Panc1 (cell line): ENCODE measurements around the gene ADPRHL1. TPM values are rescaled to one million over a fixed set of nuclear protein-coding genes. Genes with fewer than 3 reads are reported as not detected.
A peak's percentile ranks its signal among the peaks of the same experiment; 100 is the strongest.

Experiments used
- ATAC-seq: fragments of 200-7000 bp; cut with Tn5 transposase; 2 replicates; pipeline ENCODE4 v1.9.1; 2020; ENCODE audit warnings: mild to moderate bottlenecking, moderate library complexity
- Bru-seq: library from RNA; stranded (reverse); fragments of 400-500 nt; gene quantifications from one replicate; lab custom pipeline; 2021; lab: Mats Ljungman, UMichigan
- BruChase-seq, 2 experiments: library from RNA; stranded (reverse); fragments of 400-500 nt; gene quantifications; one replicate each; lab custom pipeline; 2021; lab: Mats Ljungman, UMichigan
- BruUV-seq: library from RNA; stranded (reverse); fragments of 400-500 nt; replicated peaks from 2 replicates; lab custom pipeline; 2021; lab: Mats Ljungman, UMichigan
- CTCF ChIA-PET: fragments of 300-600 bp; sonication (Branson Sonifier 250); formaldehyde crosslinking; loops from one replicate; lab custom pipeline; 2022; ENCODE audit warnings: antibody characterized with exemption; lab: Charles Lee
- POLR2A ChIA-PET: fragments of 300-600 bp; sonication (Branson Sonifier 250); formaldehyde crosslinking; loops from one replicate; lab custom pipeline; 2022; ENCODE audit warnings: antibody characterized with exemption; lab: Charles Lee
- DNase-seq: peaks from one replicate; pipeline ENCODE4 v3.0.0-alpha.2; 2010; ENCODE audit warnings: low read depth, low spot score
- H3K27ac ChIP-seq: 2 replicates; pipeline ENCODE4 v1.5.1; 2011; ENCODE audit warnings: mild to moderate bottlenecking, low read length, inconsistent platforms
- H3K27me3 ChIP-seq: fragments of 200-500 bp; sonication (Bioruptor generic); 2 replicates; pipeline ENCODE4 v1.6.0; 2014; ENCODE audit warnings: low read length, inconsistent platforms; ENCODE audit not compliant: control insufficient read depth, insufficient read depth
- H3K36me3 ChIP-seq: fragments of 200-500 bp; sonication (Bioruptor generic); 2 replicates; pipeline ENCODE4 v1.5.1; 2014; ENCODE audit warnings: inconsistent platforms, mild to moderate bottlenecking, low read length, moderate library complexity; ENCODE audit not compliant: control insufficient read depth, insufficient read depth
- H3K4me1 ChIP-seq: 2 replicates; pipeline ENCODE4 v1.5.1; 2011; ENCODE audit warnings: inconsistent platforms, mild to moderate bottlenecking, low read length, moderate library complexity; ENCODE audit not compliant: control insufficient read depth, insufficient read depth
- H3K4me3 ChIP-seq, 2 experiments: 2 replicates each; pipeline ENCODE4 v1.5.1; 2011 to 2012; ENCODE audit warnings: low read depth in 2 of 2, low read length in 2 of 2, mild to moderate bottlenecking in 2 of 2, inconsistent platforms in 1 of 2, moderate library complexity in 1 of 2
- H3K9me3 ChIP-seq: fragments of 200-500 bp; sonication (Bioruptor generic); 2 replicates; pipeline ENCODE4 v1.5.1; 2014; ENCODE audit warnings: low read depth, mild to moderate bottlenecking, inconsistent platforms, low read length, moderate library complexity; ENCODE audit not compliant: control insufficient read depth, insufficient read depth
- CTCF ChIP-seq: fragments of 450-650 bp; IDR thresholded peaks from 2 replicates; pipeline ENCODE4 v1.5.1; 2017; ENCODE audit warnings: mild to moderate bottlenecking
- POLR2AphosphoS5 ChIP-seq: IDR thresholded peaks from 2 replicates; pipeline ENCODE4 v1.6.1; 2012; ENCODE audit warnings: mild to moderate bottlenecking, low read depth, low read length, moderate library complexity
- REST ChIP-seq, 2 experiments: IDR thresholded peaks; 2 replicates each; pipeline ENCODE4 v1.6.1; 2011 to 2012; ENCODE audit warnings: low read depth in 2 of 2, control low read depth in 1 of 2, low read length in 1 of 2, mild to moderate bottlenecking in 1 of 2, moderate library complexity in 1 of 2; ENCODE audit not compliant: insufficient read depth in 1 of 2
- SIN3A ChIP-seq: IDR thresholded peaks from 2 replicates; pipeline ENCODE4 v1.6.1; 2012; ENCODE audit warnings: low read depth, mild to moderate bottlenecking, low read length, moderate library complexity, borderline replicate concordance; ENCODE audit not compliant: insufficient read depth
- TCF7L2 ChIP-seq: IDR thresholded peaks from 2 replicates; pipeline ENCODE4 v1.6.1; 2011; ENCODE audit warnings: mild to moderate bottlenecking, low read depth, low read length, inconsistent platforms
- in situ Hi-C: cut with HindIII; loops from 2 replicates; pipeline ENCODE4 v1.10.0; 2016; ENCODE audit warnings: low sequenced_read_pairs, low pct_unique_long_range_greater_than_20kb
- intact Hi-C: fragments of 100-400 bp; cut with micrococcal nuclease; formaldehyde crosslinking; loops from one replicate; pipeline ENCODE4 v1.10.0; 2022; ENCODE audit not compliant: unreplicated experiment
- long read RNA-seq: library from polyadenylated mRNA; unstranded; transcript quantifications from one replicate; pipeline ENCODE4 v2.0.0, GENCODE V29; 2021; ENCODE audit not compliant: unreplicated experiment
- polyA plus RNA-seq: library from polyadenylated mRNA; unstranded; fragments of >200 nt; gene quantifications from one replicate; pipeline ENCODE4 v1.2.1, GENCODE V29; 2012; ENCODE audit warnings: missing spikeins; ENCODE audit not compliant: insufficient read length
- total RNA-seq: library from RNA; stranded (reverse); gene quantifications from one replicate; pipeline ENCODE4 v1.2.1, GENCODE V29; 2021; ENCODE audit not compliant: unreplicated experiment

Gene ADPRHL1
- total RNA-seq, result 4.8 TPM
- polyA plus RNA-seq, result 7.1 TPM
- percentile 37 among the genes with signal in this experiment for Bru-seq, nascent RNA
- BruChase-seq, experiment 1, labeled RNA remaining after a 2-hour chase, result percentile 40 among the genes with signal in this experiment
- percentile 42 among the genes with signal in this experiment for BruChase-seq, experiment 2, labeled RNA remaining after a 6-hour chase
- long read RNA-seq, transcript ADPRHL1-201 (7 exons, 1,877 nt), result major isoform, 5 of 10 reads
- long read RNA-seq, partial matches to known transcripts, result 4 of 10 reads
- long read RNA-seq, other reads (novel, unspliced or antisense), result 1 of 10 reads

- no peak for ATAC-seq
- CTCF ChIA-PET, result no interaction called here
These were observed at the start of gene ADPRHL1 for GRCh38 chr13:113452942-113453901. ADPRHL1 (minus strand) TSS chr13:113453488; CDS start chr13:113453437, 51 bp downstream.

More at GRCh38 chr13:113452942-113453901, at the start of gene ADPRHL1:
- H3K27me3 ChIP-seq, result no peaks in the 10 kb centered on the region
- POLR2A ChIA-PET, result no interaction called here
- H3K9me3 ChIP-seq, result no peaks in the 10 kb centered on the region
- no peak within 1 kb of the TSS for H3K27ac ChIP-seq
- TF ChIP-seq POLR2AphosphoS5 (no peak), CTCF (no peak), TCF7L2 (no peak), REST (IDR thresholded peaks at IDR 0.05; ENCODE audit: insufficient read depth in 1 of 2, low read depth in 2 of 2, low read length in 1 of 2) (no peak), SIN3A (no peak)
- H3K4me3 ChIP-seq, result no peak within 1 kb of the TSS
- intact Hi-C loops, result no loop called here
- DNase-seq, result no peak
- no TSS peak for BruUV-seq
- peaks cover 4% of the 10 kb centered on the region for H3K36me3 ChIP-seq
- in situ Hi-C loops, result no loop called here
- H3K4me1 ChIP-seq, result peaks cover 6% of the 10 kb centered on the region
